HG03064 (cell line): Measurements from ENCODE around the gene PCGF3.
"Not testable (repeated sequence)": the region's sequence is repeated elsewhere in the genome, so short reads cannot be mapped to it uniquely, and the experiment has no call there.

ENCODE experiments used
- ATAC-seq: cut with Tn5 transposase; IDR thresholded peaks from one replicate; pipeline ENCODE4 v1.9.1; 2021; ENCODE audit warnings: low read depth; ENCODE audit not compliant: unreplicated experiment

PCGF3 gene

DNA sequence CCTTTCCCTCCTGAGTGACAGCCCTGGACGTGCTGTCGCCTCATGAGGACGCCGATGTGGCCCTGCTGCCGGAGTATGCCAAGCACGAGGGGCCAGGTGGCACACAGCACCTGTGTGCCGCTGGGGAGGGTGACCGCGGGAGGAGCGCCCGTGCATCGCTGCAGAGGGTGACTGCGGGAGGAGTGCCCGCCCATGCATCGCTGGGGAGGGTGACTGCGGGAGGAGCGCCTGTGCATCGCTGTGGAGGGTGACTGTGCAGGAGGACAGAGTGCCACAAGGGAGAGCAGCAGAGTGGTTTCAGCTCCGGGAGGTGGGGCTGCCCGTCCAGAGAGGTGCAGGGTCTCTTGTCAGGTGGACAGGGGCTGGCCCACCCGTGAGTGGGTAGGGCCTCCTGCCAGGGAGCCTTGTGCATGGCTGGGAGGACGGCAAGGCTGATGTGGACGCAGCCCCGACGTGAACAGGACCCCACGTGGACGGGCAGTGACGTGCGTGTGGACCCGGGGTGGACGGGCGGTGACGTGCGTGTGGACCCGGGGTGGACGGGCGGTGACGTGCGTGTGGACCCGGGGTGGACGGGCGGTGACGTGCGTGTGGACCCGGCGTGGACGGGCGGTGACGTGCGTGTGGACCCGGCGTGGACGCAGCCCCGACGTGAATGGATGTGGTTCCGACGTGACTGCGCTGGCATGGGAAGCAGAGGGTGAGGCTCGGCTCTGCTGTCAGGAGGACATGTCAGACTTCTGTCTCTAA, 14.7 kb downstream of the PCGF3 start:
- ATAC-seq, result no peak

DNA sequence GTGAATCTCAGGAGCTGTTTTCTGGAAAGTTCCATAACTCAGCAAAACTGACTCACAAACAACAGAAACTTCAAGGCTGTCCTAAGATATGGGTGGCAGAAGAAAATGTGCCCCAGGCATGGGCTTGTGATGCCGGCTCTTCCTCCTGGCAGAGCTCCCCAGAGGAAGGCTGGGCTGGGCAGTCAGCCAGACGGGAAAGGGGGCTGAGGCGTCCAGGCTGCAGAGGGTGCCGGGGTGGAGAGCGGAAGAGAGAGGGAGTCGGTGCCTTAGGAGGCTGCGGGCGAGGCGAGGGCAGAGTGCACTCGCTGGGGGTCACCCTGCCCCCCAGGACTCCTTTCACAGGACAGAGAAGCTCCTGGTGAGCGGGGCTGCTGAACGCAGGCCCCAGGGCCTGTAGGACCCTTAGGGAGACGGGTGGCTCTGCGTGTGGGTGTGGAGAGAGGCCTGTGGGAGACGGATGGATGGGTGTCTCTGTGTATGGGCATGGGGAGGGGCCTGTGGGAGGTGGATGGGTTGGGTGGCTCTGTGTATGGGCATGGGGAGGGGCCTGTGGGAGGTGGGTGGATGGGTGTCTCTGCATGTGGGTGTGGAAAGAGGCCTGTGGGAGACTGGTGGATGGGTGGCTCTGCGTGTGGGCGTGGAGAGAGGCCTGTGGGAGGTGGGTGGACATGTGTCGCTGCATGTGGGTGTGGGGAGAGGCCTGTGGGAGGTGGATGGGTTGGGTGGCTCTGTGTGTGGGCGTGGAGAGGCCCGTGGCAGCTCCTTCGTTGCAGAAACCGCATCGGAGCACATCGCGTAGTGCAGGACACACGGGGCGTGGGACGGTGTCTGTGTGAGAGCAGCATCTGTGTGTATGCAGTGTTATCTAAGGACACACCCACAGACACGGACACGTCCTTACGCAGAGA, 15.9 kb downstream of the PCGF3 start:
- no peak for ATAC-seq

DNA sequence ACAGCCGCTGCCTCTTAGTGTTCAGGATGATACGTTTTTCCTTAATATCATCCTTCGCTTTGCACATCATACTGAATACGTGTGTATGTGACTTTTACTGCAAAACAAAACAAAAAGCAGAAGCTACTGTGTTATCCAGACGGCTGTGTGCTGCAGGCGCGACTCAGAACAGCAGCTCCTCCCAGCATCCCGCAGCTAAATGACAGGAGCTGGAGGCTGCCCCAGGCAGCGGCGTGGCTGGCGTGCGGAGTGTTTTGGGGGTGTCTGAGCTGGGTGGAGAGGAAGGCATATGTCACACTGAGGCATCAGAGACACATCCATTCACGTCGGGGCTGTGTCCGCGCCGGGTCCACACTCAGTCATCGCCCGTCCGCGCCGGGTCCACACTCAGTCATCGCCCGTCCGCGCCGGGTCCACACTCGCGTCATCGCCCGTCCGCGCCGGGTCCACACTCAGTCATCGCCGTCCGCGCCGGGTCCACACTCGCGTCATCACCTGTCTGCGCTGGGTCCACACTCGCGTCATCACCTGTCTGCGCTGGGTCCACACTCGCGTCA, 16.6 kb downstream of the PCGF3 start:
- no peak for ATAC-seq

DNA sequence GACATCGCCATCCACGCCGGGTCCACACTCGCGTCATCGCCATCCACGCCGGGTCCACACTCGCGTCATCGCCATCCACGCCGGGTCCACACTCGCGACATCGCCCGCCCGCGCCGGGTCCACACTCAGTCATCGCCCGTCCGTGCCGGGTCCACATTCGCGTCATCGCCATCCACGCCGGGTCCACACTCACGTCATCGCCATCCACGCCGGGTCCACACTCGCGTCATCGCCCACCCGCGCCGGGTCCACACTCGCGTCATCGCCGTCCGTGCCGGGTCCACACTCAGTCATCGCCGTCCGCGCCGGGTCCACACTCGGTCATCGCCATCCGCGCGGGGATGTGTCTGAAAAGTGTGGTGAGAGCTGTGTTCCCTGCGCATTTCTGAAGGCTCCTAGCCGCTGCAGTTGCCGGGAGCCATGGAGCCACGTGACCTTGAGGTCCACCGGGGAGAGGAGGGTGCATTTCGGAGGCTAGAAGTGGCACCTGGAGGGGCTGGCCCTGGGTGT, 17.3 kb downstream of the PCGF3 start:
- ATAC-seq, result no peak

DNA sequence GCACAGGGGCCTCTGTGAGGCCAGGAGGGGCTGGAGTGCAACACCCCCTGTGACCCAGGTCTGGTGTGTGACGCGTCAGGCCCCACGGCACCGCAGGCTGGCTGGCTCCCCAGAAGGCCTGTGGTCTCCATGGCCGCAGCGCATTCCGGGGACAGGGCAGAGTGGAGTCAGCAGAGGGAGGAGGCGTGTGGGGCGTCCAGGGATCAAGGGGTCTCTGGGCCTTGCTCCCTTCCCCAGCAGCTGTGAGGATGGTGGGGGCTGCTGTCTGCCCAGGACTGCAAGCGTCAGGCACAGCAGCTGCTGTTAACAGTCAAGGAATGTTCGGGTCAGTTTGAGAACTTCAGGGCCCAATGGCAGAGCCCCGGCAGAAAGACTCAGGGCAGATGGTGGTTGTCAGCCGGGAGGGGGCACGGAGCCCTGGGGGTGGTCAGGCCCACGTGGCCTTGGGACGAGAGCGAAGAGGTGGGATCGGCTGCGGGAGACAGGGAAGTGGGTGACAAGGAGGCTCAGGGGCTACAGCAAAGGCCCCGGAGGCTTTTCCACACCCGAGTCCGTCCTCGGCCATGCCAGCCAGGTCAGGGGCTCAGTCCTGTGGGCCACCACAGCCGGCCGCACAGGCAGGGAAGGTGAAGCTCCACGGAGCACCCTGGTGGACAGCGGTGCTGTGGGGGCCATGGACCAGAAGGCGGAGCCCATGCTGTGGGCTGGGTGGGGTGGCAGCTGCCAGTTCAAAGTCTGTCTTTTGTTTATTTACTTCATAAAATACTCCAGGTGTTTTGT, 18.3 kb downstream of the PCGF3 start:
- ATAC-seq, result no peak

DNA sequence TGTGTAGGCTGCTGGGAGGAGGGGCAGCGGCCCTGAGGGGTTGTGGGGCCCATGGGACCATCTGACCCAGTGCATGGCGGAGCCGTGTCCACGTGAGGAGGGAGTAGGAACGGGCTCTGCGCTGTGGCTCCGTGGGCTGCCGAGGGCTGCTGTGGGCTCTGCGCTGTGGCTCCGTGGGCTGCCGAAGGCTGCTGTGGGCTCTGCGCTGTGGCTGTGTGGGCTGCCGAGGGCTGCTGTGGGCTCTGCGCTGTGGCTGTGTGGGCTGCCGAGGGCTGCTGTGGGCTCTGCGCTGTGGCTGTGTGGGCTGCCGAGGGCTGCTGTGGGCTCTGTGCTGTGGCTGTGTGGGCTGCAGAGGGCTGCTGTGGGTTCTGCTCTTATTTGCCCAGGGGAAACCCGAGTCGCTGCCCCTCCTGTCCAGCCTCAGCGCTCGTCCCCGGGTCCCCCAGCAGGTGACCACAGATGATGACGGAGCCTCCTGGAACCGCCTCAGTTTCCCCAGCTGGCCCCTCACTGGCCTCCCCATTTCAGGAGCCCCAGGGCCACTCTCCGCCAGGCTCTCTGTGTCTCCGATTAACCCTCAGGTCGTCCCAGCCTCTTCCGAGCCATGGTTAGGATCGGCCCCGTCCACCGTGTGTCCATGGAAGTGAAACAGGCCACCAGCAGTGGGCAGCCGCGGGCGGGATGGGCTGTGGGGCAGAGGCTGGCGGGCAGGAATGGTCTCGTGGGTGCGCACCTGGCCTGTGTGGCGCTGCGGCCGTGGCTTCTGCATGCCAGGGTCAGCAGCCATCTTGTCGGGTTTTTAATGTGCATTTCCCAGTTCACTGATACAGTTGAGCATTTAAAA, 20.0 kb downstream of the PCGF3 start:
- ATAC-seq, result no peak

DNA sequence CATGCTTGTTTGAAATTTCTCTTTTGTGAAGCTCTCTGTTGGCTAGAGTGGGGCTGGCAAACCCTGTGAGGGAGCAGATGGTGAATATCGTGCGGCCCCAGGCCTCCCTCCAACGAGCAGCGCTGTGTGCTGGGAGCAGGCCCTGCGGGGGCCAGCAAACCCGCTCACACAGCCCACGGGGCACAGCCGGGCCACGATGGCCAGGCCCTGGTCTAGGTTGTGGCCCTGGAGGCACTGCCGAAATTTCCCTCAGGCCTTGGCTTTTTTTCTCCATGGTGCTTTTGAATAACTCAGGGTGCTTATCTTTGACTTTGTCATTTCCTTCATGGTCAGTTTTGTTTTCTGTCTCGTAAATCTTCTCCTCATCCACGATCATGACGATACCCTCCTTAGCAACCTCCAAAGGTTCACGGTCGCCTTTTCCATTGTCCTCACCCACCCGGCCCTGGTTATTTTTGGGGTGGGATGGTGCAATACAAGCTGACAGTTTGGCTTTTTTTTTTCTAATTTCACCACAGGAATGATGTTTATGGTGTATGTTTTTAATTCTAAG, 20.7 kb downstream of the PCGF3 start:
- ATAC-seq, result no peak

DNA sequence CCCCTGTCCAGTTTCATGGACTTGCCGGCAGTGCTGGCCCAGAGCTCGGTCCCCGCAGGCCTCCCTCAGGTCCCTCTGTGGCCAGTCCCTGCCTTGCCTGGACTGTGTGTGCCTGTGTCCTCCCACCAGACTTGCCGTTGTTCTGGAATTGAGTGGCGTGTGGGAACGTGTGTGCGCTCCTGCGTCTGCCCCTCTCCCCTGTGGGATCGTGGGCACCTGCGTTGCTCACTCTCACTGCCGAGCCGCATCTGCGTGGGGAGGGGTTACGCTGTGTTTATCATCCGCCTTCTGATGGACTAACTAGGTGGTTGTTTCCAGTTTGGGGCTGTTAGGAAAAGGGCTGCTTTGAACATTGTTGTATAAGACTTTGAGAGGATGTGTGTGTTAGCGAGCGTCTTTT, 21.2 kb downstream of the PCGF3 start:
- no peak for ATAC-seq

DNA sequence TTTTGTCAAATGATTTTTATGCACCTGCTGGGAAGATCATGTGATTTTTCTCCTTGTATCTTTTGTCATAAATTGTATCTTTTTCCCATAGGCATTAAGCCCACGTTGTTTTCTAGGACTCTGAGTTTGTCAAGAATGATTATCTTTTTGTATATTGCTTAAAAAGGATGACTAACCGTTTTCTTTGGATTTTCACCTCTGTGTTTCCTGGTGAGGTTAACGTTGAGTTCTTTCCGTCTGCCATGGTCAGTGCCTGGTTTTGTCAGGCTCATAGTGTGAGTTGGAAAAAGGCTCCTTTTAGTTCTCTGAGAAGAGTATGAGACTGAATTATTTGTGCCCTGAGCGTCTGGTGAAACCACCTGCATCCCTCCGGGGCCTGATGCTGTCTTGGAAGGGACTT, 21.9 kb downstream of the PCGF3 start:
- no peak for ATAC-seq

DNA sequence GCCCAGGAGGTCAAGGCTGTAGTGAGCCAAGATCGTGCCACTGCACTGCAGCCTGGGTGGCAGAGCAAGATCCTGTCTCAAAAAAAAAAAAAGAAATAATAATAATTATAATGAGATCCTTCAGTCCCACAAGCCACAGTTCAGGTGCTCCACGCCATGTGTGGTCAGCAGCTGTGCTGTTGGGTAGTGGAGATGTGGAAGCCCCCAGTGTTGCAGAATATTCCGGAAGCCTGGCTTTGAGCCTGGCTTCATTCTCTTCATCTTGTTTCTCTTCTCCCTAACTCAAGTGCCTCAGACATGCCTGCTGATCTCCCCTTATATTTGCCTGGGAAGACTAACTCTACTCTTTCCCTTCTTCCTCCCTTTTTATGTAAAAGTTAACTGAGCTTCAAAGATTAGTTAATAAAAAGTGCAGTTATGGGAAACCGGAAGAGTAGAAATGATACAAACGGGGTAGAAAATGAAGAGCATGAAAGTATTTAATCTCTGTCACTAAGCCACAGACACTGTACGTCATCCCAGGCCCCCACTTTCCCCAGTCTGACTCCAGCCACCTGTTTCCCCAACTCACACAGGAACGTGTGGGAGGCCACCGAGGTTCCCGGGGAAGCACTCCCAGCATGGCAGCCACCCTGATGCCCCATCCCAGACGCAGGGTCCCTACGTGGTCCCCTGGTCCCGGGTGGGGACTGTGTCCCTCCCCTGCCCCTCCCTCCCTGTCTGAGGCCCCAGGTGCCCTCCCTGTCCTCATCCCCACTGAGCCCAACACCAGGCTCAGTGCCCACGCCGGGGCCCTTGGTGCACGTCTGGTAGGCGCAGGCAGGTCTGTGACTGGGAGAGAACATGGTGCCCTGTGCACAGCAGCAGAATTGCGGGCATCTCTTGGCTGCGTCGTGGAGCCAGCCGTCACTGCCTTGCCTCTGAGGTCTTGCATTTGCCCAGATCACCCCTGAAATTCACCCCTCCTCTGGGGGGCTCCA, 24.0 kb downstream of the PCGF3 start:
- no peak for ATAC-seq

DNA sequence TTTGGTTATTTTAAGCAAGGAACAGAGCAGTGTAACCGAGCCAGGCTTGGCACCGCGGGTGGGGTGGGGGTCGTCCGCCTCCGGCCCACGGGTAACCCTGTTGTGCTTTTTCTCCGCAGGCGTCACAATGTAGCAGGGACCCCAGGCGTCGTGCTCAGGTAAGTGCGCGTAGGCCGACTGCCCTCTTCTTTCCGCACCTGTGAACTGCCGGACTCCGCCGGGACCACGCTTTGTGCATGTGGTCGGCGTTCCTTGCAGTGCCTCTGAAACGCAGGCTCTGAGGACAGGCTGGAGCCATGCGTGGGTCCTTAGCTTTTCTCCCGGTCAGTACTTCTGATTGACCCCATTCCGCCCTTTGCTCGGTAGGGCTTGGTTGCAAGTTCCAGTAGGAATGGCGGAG, 24.9 kb downstream of the PCGF3 start:
- no peak for ATAC-seq

DNA sequence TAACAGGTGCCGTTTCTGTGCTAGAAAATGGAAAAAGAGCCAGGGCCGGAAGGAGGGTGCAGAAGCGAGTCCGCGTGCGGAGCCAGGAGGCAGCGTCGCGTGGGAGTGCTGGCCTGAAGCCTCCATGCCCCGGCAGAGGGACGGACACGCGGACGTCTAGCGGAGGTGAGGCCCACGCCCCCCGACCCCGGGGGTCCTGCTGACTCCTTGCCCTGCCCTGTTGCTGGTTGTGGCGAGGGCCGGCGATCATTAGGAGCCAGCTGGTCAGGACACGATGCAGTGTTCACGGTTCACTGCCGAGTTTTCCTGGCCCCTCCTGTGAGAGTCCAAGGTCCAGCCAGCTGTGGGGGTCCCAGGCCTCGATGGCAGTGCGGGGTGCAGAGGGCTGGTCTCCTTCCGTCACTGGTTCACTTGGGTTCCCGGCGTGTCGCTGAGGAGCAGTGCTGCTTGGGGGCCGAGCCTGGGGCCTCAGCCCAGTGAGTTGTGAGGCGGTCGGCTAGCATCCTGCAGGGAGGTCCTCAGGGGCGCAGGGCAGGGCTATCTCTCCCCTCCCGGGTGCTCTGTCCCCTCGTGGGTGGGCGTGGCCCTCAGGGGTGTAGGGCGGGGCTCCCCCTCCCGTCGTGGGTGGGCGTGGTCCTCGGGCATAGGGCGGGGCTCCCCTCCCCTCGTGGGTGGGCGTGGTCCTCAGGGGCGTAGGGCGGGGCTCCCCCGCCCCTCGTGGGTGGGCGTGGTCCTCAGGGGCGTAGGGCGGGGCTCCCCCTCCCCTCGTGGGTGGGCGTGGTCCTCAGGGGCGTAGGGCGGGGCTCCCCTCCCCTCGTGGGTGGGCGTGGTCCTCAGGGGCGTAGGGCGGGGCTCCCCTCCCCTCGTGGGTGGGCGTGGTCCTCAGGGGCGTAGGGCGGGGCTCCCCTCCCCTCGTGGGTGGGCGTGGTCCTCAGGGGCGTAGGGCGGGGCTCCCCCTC, 25.6 kb downstream of the PCGF3 start:
- not testable (repeated sequence) for ATAC-seq

DNA sequence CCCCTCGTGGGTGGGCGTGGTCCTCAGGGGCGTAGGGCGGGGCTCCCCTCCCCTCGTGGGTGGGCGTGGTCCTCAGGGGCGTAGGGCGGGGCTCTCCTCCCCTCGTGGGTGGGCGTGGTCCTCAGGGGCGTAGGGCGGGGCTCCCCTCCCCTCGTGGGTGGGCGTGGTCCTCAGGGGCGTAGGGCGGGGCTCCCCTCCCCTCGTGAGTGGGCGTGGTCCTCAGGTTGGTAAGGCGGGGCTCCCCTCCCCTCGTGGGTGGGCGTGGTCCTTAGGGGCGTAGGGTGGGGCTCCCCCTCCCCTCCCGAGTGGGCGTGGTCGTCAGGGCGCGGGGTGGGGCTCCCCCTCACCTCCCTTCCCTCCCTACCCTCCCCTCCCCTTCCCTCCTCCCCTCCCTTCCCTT, 26.3 kb downstream of the PCGF3 start:
- ATAC-seq, result not testable (repeated sequence)

DNA sequence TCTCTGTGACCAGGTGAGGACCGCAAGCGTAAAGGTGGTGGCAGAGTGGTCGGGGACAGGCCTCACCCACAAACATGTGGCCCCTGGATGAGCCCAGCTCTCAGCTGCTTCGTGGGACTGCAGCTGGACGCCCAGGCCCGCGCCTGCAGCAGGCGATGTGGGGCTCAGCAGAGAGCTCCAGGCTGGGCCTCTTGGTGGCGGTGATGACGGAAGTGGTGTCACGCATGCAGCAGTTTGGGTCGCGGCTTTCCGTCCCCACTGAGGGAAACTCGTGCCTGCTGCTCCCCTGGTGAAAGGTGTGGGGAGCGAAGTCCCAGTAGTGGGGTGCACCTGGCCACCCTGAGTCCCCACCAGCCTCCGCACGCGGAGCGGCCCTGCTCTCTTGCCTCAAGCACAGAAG, 26.9 kb downstream of the PCGF3 start:
- ATAC-seq, result no peak

DNA sequence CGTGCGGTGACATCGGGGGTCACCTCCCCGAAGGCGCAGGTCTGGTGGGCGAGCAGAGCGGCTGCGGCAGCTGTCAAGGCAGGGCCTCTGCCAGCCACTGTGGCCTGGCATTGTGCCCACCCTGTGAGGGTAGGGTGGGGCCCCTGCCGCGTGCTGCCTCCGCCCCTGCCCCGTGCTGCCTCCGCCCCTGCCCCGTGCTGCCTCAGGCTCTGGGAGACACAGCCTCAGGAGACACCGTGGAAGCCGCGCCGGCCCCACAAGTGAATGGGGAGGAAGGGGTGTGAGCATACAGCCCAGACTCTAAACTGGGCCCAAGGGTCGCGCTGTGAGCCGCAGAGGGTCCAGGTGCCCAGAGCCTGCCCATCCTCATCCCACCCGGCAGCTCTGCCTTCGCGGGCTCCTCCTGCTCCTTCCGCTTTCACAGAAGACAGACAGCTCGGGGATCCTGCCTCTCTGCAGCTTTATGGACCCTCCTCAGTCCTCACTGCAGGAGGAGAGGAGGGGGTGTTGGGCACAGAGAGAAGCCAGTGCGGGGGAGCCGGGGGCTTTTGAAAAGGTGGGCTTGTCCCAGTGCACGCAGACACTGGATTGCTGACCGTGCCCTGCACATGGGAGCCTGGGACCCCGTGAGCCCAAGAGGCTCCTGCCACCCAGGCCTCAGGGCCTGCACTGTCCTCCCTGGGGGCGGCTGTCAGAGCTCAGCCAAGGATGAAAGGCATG, 27.4 kb downstream of the PCGF3 start:
- ATAC-seq, result no peak

DNA sequence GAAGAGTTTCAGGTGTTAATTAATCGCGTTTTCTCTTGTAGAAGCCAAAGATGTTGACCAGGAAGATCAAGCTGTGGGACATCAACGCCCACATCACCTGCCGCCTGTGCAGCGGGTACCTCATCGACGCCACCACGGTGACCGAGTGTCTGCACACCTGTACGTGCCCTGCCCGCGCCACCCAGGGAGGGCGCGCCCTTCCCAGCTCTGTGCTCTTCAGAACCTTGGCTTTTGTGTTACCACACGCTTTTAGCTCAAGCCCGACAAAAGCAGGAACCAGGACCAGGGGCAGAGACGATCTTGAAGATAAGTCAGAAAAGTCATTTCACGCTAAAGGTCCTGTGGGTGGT, 28.0 kb downstream of the PCGF3 start:
- ATAC-seq, result no peak

DNA sequence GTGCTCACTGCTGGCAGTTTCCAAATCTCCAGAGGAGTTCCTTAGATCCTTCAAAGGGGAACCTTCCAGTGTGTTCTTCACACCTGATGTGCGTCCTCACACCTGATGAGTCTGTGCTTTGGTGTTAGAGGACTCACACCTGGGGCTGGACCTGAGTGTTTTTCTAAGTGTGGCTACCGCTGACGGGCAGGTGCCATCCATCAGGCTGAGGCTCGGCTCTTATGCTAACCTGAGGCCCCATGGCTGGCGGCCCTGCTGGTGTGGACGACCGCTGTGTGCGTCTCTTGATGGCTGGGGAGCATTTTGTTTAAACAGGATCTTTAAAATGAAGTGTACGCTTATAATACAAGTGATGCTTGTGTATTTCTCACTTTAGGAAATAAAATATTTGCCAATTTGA, 28.4 kb downstream of the PCGF3 start:
- ATAC-seq, result no peak
